Left kidney (tissue), 8 donors: Measurements from ENCODE around the gene TMEM129. TPM values are rescaled to one million over a fixed set of nuclear protein-coding genes. Genes with fewer than 3 reads are reported as not detected.

ENCODE experiments used
- DNase-seq: peaks from one replicate; pipeline ENCODE4 v3.0.0-alpha.2; 2013
- long read RNA-seq, 8 donors: transcript quantifications; one replicate each; lab custom pipeline, GENCODE V29; 2026
- polyA plus RNA-seq: library from polyadenylated mRNA; unstranded; fragments of 120-200 nt; gene quantifications from one replicate; pipeline ENCODE4 v1.2.1, GENCODE V29; 2013; ENCODE audit not compliant: insufficient read length

TMEM129 gene
- polyA plus RNA-seq: 34.7 TPM
- long read RNA-seq, donor 1, transcript TMEM129-202 (4 exons, 2,810 nt): major isoform, 5 of 13 reads
- long read RNA-seq, donor 1, partial matches to known transcripts: 7 of 13 reads
- long read RNA-seq, donor 1, other reads (novel, unspliced or antisense): 0 of 13 reads
- long read RNA-seq, donor 2, transcript TMEM129-202 (4 exons, 2,810 nt): major isoform, 8 of 16 reads
- long read RNA-seq, donor 2, partial matches to known transcripts: 5 of 16 reads
- long read RNA-seq, donor 2, other reads (novel, unspliced or antisense): 0 of 16 reads
- long read RNA-seq, donor 3, transcript TMEM129-202 (4 exons, 2,810 nt): major isoform, 8 of 25 reads
- long read RNA-seq, donor 3, partial matches to known transcripts: 11 of 25 reads
- long read RNA-seq, donor 3, other reads (novel, unspliced or antisense): 5 of 25 reads
- long read RNA-seq, donor 4: 0 reads
- long read RNA-seq, donor 5, transcript TMEM129-202 (4 exons, 2,810 nt): major isoform, 21 of 68 reads
- long read RNA-seq, donor 5, partial matches to known transcripts: 47 of 68 reads
- long read RNA-seq, donor 5, other reads (novel, unspliced or antisense): 0 of 68 reads
- long read RNA-seq, donor 6, transcript TMEM129-202 (4 exons, 2,810 nt): major isoform, 13 of 21 reads
- long read RNA-seq, donor 6, partial matches to known transcripts: 5 of 21 reads
- long read RNA-seq, donor 6, other reads (novel, unspliced or antisense): 0 of 21 reads
- long read RNA-seq, donor 7, transcript TMEM129-201 (3 exons, 2,678 nt): minor isoform, 5 of 22 reads
- long read RNA-seq, donor 7, transcript TMEM129-202 (4 exons, 2,810 nt): major isoform, 16 of 22 reads
- long read RNA-seq, donor 7, partial matches to known transcripts: 0 of 22 reads
- long read RNA-seq, donor 7, other reads (novel, unspliced or antisense): 0 of 22 reads
- long read RNA-seq, donor 8, partial matches to known transcripts: 0 of 6 reads
- long read RNA-seq, donor 8, other reads (novel, unspliced or antisense): 0 of 6 reads

- DNase-seq: peak; percentile 94
These were observed at the start of gene TMEM129, which contains the start of gene TACC3 for GRCh38 chr4:1721003-1721665. TMEM129 (minus strand) TSS chr4:1721323; CDS start chr4:1720837, 486 bp downstream. TACC3 (plus strand) TSS chr4:1721521; CDS start chr4:1723422, 1,901 bp downstream.

GRCh38 chr4:1770791-1771231 lies 49.7 kb upstream of the TMEM129 start:
- no peak for DNase-seq

GRCh38 chr4:1770245-1770644 lies 49.1 kb upstream of the TMEM129 start:
- DNase-seq: no peak

- no peak for DNase-seq
These were observed 48.6 kb upstream of the TMEM129 start for GRCh38 chr4:1769692-1770091.

GRCh38 chr4:1768367-1769034 lies 47.4 kb upstream of the TMEM129 start:
- no peak for DNase-seq

- DNase-seq: no peak
These were observed 46.7 kb upstream of the TMEM129 start for GRCh38 chr4:1767770-1768366.

GRCh38 chr4:1767061-1767769 lies 46.1 kb upstream of the TMEM129 start:
- no peak for DNase-seq

- DNase-seq: no peak
These were observed 45.3 kb upstream of the TMEM129 start for GRCh38 chr4:1766106-1767060.

GRCh38 chr4:1765409-1766072 lies 44.4 kb upstream of the TMEM129 start:
- DNase-seq: no peak

- DNase-seq: no peak
These were observed 43.5 kb upstream of the TMEM129 start for GRCh38 chr4:1764670-1765069.

- DNase-seq: no peak
These were observed 42.5 kb upstream of the TMEM129 start for GRCh38 chr4:1763550-1764080.

GRCh38 chr4:1763070-1763549 lies 42.0 kb upstream of the TMEM129 start:
- no peak for DNase-seq

- no peak for DNase-seq
These were observed 41.3 kb upstream of the TMEM129 start for GRCh38 chr4:1762264-1763010.

- DNase-seq: no peak
These were observed 40.1 kb upstream of the TMEM129 start for GRCh38 chr4:1761130-1761689.

GRCh38 chr4:1760521-1761071 lies 39.5 kb upstream of the TMEM129 start:
- DNase-seq: no peak

- DNase-seq: no peak
These were observed 38.7 kb upstream of the TMEM129 start for GRCh38 chr4:1759818-1760223.
